ENCODE data around the gene CDK14.

CDK14 gene

GRCh38 chr7:91005024-91005423, 408.9 kb downstream of the CDK14 start:
- H3K4me3 ChIP-seq (replicated peaks; ENCODE audit: low read depth, low read length): no peak overlapping the region
- H3K36me3 ChIP-seq (ENCODE audit: control insufficient read depth, insufficient read depth, low read length): no peaks in the 10 kb centered on the region; the same call in 1 of the 2 replicates
- no peak for TF ChIP-seq CTCF (IDR thresholded peaks at IDR 0.05; ENCODE audit: insufficient read depth, low read length, poor library complexity, severe bottlenecking)
- H3K27me3 ChIP-seq (replicated peaks; ENCODE audit: control insufficient read depth, insufficient read depth, low read length): no peaks in the 10 kb centered on the region
- no peak for DNase-seq (ENCODE audit: extremely low read depth, insufficient read length)

DNA sequence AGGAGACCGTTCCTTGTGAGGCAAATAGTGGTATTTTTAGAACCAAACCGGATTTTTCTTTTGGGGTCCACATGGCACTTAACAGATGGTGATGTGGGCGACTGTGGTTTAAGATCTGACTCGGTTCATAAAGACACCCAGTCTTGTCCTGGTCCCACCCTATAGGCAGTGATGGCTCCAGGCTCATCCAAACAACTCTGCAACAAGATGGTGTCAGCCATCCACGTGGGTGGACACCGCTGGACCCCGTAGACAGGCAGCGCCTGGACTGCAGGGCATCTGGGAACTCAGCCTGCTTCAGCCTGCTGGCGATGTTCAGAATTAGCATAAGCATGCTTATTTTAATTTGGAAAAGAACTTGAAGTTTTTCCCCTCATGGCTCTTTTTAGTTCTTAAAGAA, 409.7 kb downstream of the CDK14 start:
- H3K27me3 ChIP-seq (replicated peaks; ENCODE audit: control insufficient read depth, insufficient read depth, low read length): no peaks in the 10 kb centered on the region
- DNase-seq (ENCODE audit: extremely low read depth, insufficient read length): no peak
- H3K4me3 ChIP-seq (replicated peaks; ENCODE audit: low read depth, low read length): no peak overlapping the region
- H3K36me3 ChIP-seq (ENCODE audit: control insufficient read depth, insufficient read depth, low read length): no peaks in the 10 kb centered on the region; the same call in 1 of the 2 replicates
- no peak for TF ChIP-seq CTCF (IDR thresholded peaks at IDR 0.05; ENCODE audit: insufficient read depth, low read length, poor library complexity, severe bottlenecking)

GRCh38 chr7:91007371-91007770, 411.2 kb downstream of the CDK14 start:
- TF ChIP-seq CTCF (IDR thresholded peaks at IDR 0.05; ENCODE audit: insufficient read depth, low read length, poor library complexity, severe bottlenecking): no peak
- H3K4me3 ChIP-seq (replicated peaks; ENCODE audit: low read depth, low read length): no peak overlapping the region
- H3K27me3 ChIP-seq (replicated peaks; ENCODE audit: control insufficient read depth, insufficient read depth, low read length): no peaks in the 10 kb centered on the region
- no peak for DNase-seq (ENCODE audit: extremely low read depth, insufficient read length)
- no peaks in the 10 kb centered on the region; the same call in 1 of the 2 replicates for H3K36me3 ChIP-seq (ENCODE audit: control insufficient read depth, insufficient read depth, low read length)

DNA sequence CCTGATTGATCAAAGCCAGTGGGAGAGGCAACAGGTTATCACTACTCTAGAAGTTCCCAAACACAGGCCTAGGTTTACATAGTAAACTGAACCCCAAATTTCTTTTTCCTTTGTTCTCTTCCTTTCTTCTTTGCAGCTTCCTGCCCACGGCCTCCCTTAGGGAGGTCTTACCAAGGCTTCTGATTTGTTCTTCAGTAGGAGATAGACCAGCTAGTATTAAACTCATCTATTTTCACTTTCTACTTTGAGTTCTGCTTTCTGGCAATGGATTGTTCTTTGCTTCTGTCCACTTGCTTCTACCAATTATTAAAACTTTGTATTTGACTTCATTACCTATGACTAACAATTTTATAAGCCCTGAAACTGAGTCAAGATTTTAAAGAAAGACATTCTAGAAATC, 417.0 kb downstream of the CDK14 start:
- H3K36me3 ChIP-seq (ENCODE audit: control insufficient read depth, insufficient read depth, low read length): no peaks in the 10 kb centered on the region
- no peak for DNase-seq (ENCODE audit: extremely low read depth, insufficient read length)

GRCh38 chr7:91019686-91020385, 423.7 kb downstream of the CDK14 start:
- TF ChIP-seq CTCF (IDR thresholded peaks at IDR 0.05; ENCODE audit: insufficient read depth, low read length, poor library complexity, severe bottlenecking): no peak
- no peaks in the 10 kb centered on the region for H3K27me3 ChIP-seq (replicated peaks; ENCODE audit: control insufficient read depth, insufficient read depth, low read length)
- no peaks in the 10 kb centered on the region for H3K36me3 ChIP-seq (ENCODE audit: control insufficient read depth, insufficient read depth, low read length)
- H3K4me3 ChIP-seq (replicated peaks; ENCODE audit: low read depth, low read length): no peak overlapping the region
- DNase-seq (ENCODE audit: extremely low read depth, insufficient read length): no peak

More for the DNA sequence above, 417.0 kb downstream of the CDK14 start:
- no peak overlapping the region for H3K4me3 ChIP-seq (replicated peaks; ENCODE audit: low read depth, low read length)
- H3K27me3 ChIP-seq (replicated peaks; ENCODE audit: control insufficient read depth, insufficient read depth, low read length): no peaks in the 10 kb centered on the region
- TF ChIP-seq CTCF (IDR thresholded peaks at IDR 0.05; ENCODE audit: insufficient read depth, low read length, poor library complexity, severe bottlenecking): no peak
